GM12878 (cell line): ENCODE measurements around the gene FABP6. TPM values are rescaled to one million over a fixed set of nuclear protein-coding genes. Genes with fewer than 3 reads are reported as not detected.

Experiments
- ATAC-seq: fragments of 200-7000 bp; cut with Tn5 transposase; 3 replicates; pipeline ENCODE4 v1.9.1; 2020; ENCODE audit warnings: mild to moderate bottlenecking, moderate library complexity
- BruUV-seq: library from RNA; stranded (reverse); fragments of 400-500 nt; replicated peaks from 2 replicates; lab custom pipeline; 2021; lab: Mats Ljungman, UMichigan
- CTCF ChIA-PET: fragments of 300-600 bp; sonication (Branson Sonifier 250); formaldehyde crosslinking; extraction: SDS; loops from one replicate; lab custom pipeline; 2021; ENCODE audit warnings: inconsistent platforms; lab: Yijun Ruan, JAX
- POLR2A ChIA-PET: fragments of 350-600 bp; formaldehyde crosslinking; extraction: SDS; loops from one replicate; lab custom pipeline; 2021; ENCODE audit warnings: inconsistent platforms; lab: Charles Lee
- RAD21 ChIA-PET: fragments of 300-600 bp; sonication (Branson Sonifier 250); formaldehyde crosslinking; loops from one replicate; lab custom pipeline; 2023; ENCODE audit warnings: antibody characterized with exemption; ENCODE audit not compliant: unreplicated experiment; lab: Charles Lee
- SMC1A ChIA-PET: fragments of 300-600 bp; sonication (Branson Sonifier 250); formaldehyde crosslinking; loops from one replicate; lab custom pipeline; 2023; ENCODE audit not compliant: unreplicated experiment, uncharacterized antibody; lab: Charles Lee
- DNase-seq: peaks from one replicate; pipeline ENCODE4 v3.0.0-alpha.2; 2011; ENCODE audit warnings: low read depth, low spot score
- FAIRE-seq: peaks from 3 replicates; lab custom pipeline; 2011; peaks lifted over from hg19 to GRCh38; lab: Jason Lieb, UNC
- H2AFZ ChIP-seq: 2 replicates; pipeline ENCODE4 v1.6.0; 2011; ENCODE audit warnings: low read depth, low read length, control low read depth; ENCODE audit not compliant: control insufficient read depth
- H3K27ac ChIP-seq: 2 replicates; pipeline ENCODE4 v1.5.1; 2011; ENCODE audit warnings: control low read depth; ENCODE audit not compliant: control insufficient read depth, insufficient read depth
- H3K27me3 ChIP-seq, 2 experiments: replicated peaks in 1 of 2; 2 replicates each; pipeline versions ENCODE4 v1.6.0 to v1.6.1; 2011; ENCODE audit warnings: low read length in 1 of 2; ENCODE audit not compliant: control insufficient read depth in 2 of 2, insufficient read depth in 2 of 2
- H3K36me3 ChIP-seq, 2 experiments: 2 replicates each; pipeline ENCODE4 v1.5.1; 2011; ENCODE audit warnings: low read length in 1 of 2; ENCODE audit not compliant: control insufficient read depth in 2 of 2, insufficient read depth in 2 of 2
- H3K4me1 ChIP-seq: 2 replicates; pipeline ENCODE4 v1.6.1; 2011; ENCODE audit warnings: mild to moderate bottlenecking, low read length, moderate library complexity, mixed read lengths; ENCODE audit not compliant: control insufficient read depth, insufficient read depth
- H3K4me2 ChIP-seq: 2 replicates; pipeline ENCODE4 v1.6.0; 2011; ENCODE audit warnings: control low read depth; ENCODE audit not compliant: control insufficient read depth, insufficient read depth
- H3K4me3 ChIP-seq: fragments of 200-600 bp; sonication (generic); 2 replicates; pipeline ENCODE4 v1.5.1; 2016
- H3K79me2 ChIP-seq: 2 replicates; pipeline ENCODE4 v1.6.0; 2011; ENCODE audit warnings: low read length; ENCODE audit not compliant: control insufficient read depth, insufficient read depth
- H3K9ac ChIP-seq: 2 replicates; pipeline ENCODE4 v1.8.0; 2011; ENCODE audit warnings: low read length, control low read depth, mixed read lengths; ENCODE audit not compliant: control insufficient read depth, insufficient read depth
- H3K9me3 ChIP-seq: replicated peaks from 3 replicates; pipeline ENCODE4 v1.5.1; 2011; ENCODE audit warnings: mild to moderate bottlenecking, low read length; ENCODE audit not compliant: control insufficient read depth, insufficient read depth
- H4K20me1 ChIP-seq: 2 replicates; pipeline ENCODE4 v1.6.0; 2011; ENCODE audit not compliant: control insufficient read depth, insufficient read depth
- ATF7 ChIP-seq: fragments of 450-650 bp; IDR thresholded peaks from 2 replicates; pipeline ENCODE4 v1.6.1; 2016; ENCODE audit warnings: low read depth, mild to moderate bottlenecking
- E2F4 ChIP-seq: IDR thresholded peaks from 2 replicates; pipeline ENCODE4 v1.6.1; 2012; ENCODE audit warnings: low read depth, low read length, improper control_type of control experiment
- ELK1 ChIP-seq: IDR thresholded peaks from 2 replicates; pipeline ENCODE4 v1.6.1; 2012; ENCODE audit warnings: low read depth, low read length, improper control_type of control experiment
- GATAD2B ChIP-seq: fragments of 450-650 bp; conservative IDR thresholded peaks from 2 replicates; pipeline ENCODE4 v1.6.1; 2017; ENCODE audit warnings: low read depth, mild to moderate bottlenecking, moderate library complexity
- NRF1 ChIP-seq: conservative IDR thresholded peaks from 2 replicates; pipeline ENCODE4 v1.6.1; 2011; ENCODE audit warnings: mild to moderate bottlenecking, low read depth, low read length, improper control_type of control experiment
- POLR2A ChIP-seq: IDR thresholded peaks from 2 replicates; pipeline ENCODE4 v1.6.1; 2011; ENCODE audit warnings: low read depth, mild to moderate bottlenecking, low read length
- STAT1 ChIP-seq: fragments of 450-650 bp; conservative IDR thresholded peaks from 2 replicates; pipeline ENCODE4 v1.6.1; 2014; ENCODE audit warnings: antibody characterized with exemption, mild to moderate bottlenecking
- TARDBP ChIP-seq: IDR thresholded peaks from 2 replicates; pipeline ENCODE4 v1.6.1; 2016; ENCODE audit warnings: borderline replicate concordance
- USF1 ChIP-seq: IDR thresholded peaks from 2 replicates; pipeline ENCODE4 v1.6.1; 2011; ENCODE audit warnings: borderline replicate concordance, low read depth, mild to moderate bottlenecking, moderate library complexity, mixed read lengths, low read length; ENCODE audit not compliant: insufficient read depth; ENCODE audit errors: extremely low read length
- WGBS: methylation state at CpG from one replicate; pipeline ENCODE4 v1.1.6; 2016; ENCODE audit warnings: low lambda C conversion rate; ENCODE audit not compliant: insufficient replicate concordance, insufficient coverage; ENCODE audit errors: missing lambda C conversion rate; 5-methylcytosine and 5-hydroxymethylcytosine counted together
- in situ Hi-C: fragments of 300-500 bp; cut with MboI; formaldehyde crosslinking; loops from 9 replicates; pipeline ENCODE4 v1.14.3; 2018; ENCODE audit warnings: mixed read lengths
- intact Hi-C: fragments of 100-400 bp; cut with micrococcal nuclease; formaldehyde crosslinking; loops from one replicate; pipeline ENCODE4 v1.14.2; 2022; ENCODE audit not compliant: unreplicated experiment
- polyA plus RNA-seq, 11 experiments: library from polyadenylated mRNA; depleted of rRNA in 4 of 11; unstranded in 6 of 11; stranded (reverse) in 5 of 11; fragments of >200 nt; fragmentation: Nextera tagmentation in 4 of 11; fragmentation: Illumina TruSeq in 1 of 11; extraction: Ambion mirVana in 4 of 11; extraction: Trizol in 1 of 11; gene quantifications; 1 replicate in 1 of 11; 2 replicates in 10 of 11; pipeline versions ENCODE4 v1.2.1 to v1.2.3, GENCODE V29; 2011 to 2016; ENCODE audit warnings: inconsistent platforms in 2 of 11, missing spikeins in 2 of 11, low read depth in 1 of 11
- total RNA-seq, 4 experiments: library from RNA; depleted of rRNA in 3 of 4; stranded (reverse); fragments of >200 nt in 3 of 4; fragmentation: Illumina TruSeq in 1 of 4; extraction: Trizol in 1 of 4; gene quantifications; 2 replicates each; pipeline versions ENCODE4 v1.2.1 to v1.2.3, GENCODE V29; 2013 to 2021

FABP6 gene
- total and polyA plus RNA-seq, 10 of the 15 experiments (the other 5 are each of a cell fraction or from before 2014, with no cell fraction given), result 0.66 to 8.1 (median 2.4) TPM

GRCh38 chr5:160250826-160251225, 21.5 kb downstream of the FABP6 start:
- H2AFZ ChIP-seq, result no peak overlapping the region
- DNase-seq (no peak), ATAC-seq (no peak), FAIRE-seq (no peak)
- 13% methylated on average over 2 of the region's 2 CpGs for WGBS
- H4K20me1 ChIP-seq, result no peaks in the 10 kb centered on the region
- in situ Hi-C loops (no loop called here), intact Hi-C loops (no loop called here)
- H3K9me3 ChIP-seq, result no peaks in the 10 kb centered on the region
- CTCF ChIA-PET, result interaction anchor here (1.1 to 1.4 kb wide), 4 partner anchors 18 to 229 kb away, joined by 3 to 4 read pairs (median 3); no protein-coding TSS in a partner anchor
- H3K4me2 ChIP-seq, result no peak overlapping the region
- H3K27me3 ChIP-seq, result no peaks in the 10 kb centered on the region
- H3K27ac ChIP-seq, result no peak overlapping the region
- no peak overlapping the region for H3K4me3 ChIP-seq
- no peak for TF ChIP-seq STAT1
- BruUV-seq, result no TSS peak
- H3K4me1 ChIP-seq, result no peaks in the 10 kb centered on the region
- POLR2A ChIA-PET, result no interaction called here
- no peak overlapping the region for H3K9ac ChIP-seq
- no peaks in the 10 kb centered on the region for H3K79me2 ChIP-seq
- H3K36me3 ChIP-seq, result no peaks in the 10 kb centered on the region
- RAD21 ChIA-PET, result no interaction called here
- SMC1A ChIA-PET, result interaction anchor here (1.0 kb wide), 1 partner anchor 97 kb away, joined by 3 read pairs; no protein-coding TSS in a partner anchor

GRCh38 chr5:160251406-160252155, 22.3 kb downstream of the FABP6 start:
- WGBS, result 34% methylated on average over 14 of the region's 14 CpGs
- no peak overlapping the region for H3K9ac ChIP-seq
- no peak for ATAC-seq
- DNase-seq, result no peak
- intact Hi-C loops (no loop called here), in situ Hi-C loops (no loop called here)
- no peaks in the 10 kb centered on the region for H4K20me1 ChIP-seq
- ChIA-PET CTCF (interaction anchor here (1.1 to 1.4 kb wide), 3 partner anchors 20 to 230 kb away, joined by 3 to 4 read pairs (median 3); no protein-coding TSS in a partner anchor), POLR2A (no interaction called here), SMC1A (interaction anchor here (1.0 to 1.4 kb wide), 2 partner anchors 10 to 92 kb away, joined by 3 to 4 read pairs; no protein-coding TSS in a partner anchor), RAD21 (no interaction called here)
- no TSS peak for BruUV-seq
- no peak overlapping the region for H2AFZ ChIP-seq
- H3K4me3 ChIP-seq, result no peak overlapping the region
- no peaks in the 10 kb centered on the region for H3K27me3 ChIP-seq
- no peak for FAIRE-seq
- no peak overlapping the region for H3K27ac ChIP-seq
- no peaks in the 10 kb centered on the region for H3K79me2 ChIP-seq
- no peaks in the 10 kb centered on the region for H3K4me1 ChIP-seq
- no peaks in the 10 kb centered on the region for H3K36me3 ChIP-seq
- no peaks in the 10 kb centered on the region for H3K9me3 ChIP-seq
- H3K4me2 ChIP-seq, result no peak overlapping the region
- no peak for TF ChIP-seq E2F4
- no peak for TF ChIP-seq USF1
- no peak for TF ChIP-seq POLR2A
- TF ChIP-seq ELK1, result no peak
- TF ChIP-seq TARDBP, result no peak
- TF ChIP-seq ATF7, result no peak
- TF ChIP-seq GATAD2B, result no peak
- TF ChIP-seq NRF1, result no peak
